Karpas-422 (cell line): ENCODE measurements around the gene CSF1. TPM values are rescaled to one million over a fixed set of nuclear protein-coding genes. Genes with fewer than 3 reads are reported as not detected.

Experiments used
- total RNA-seq: library from RNA; depleted of rRNA; stranded (reverse); fragments of >200 nt; shearing (Covaris generic); gene quantifications from 2 replicates; pipeline ENCODE4 v1.2.3, GENCODE V29; 2014; ENCODE audit warnings: low replicate concordance; rRNA removed

CSF1 gene
- total RNA-seq, 1 experiment from 2014 or later: 0.07 TPM

Other genes with a start within 250 kb of the CSF1 start
- 6.2 and 7.3 TPM in 2 replicates for gene GSTM2, start 242.8 kb upstream of the CSF1 start, total RNA-seq
- gene GSTM1, start 223.0 kb upstream of the CSF1 start, total RNA-seq: 8.5 and 14.4 TPM in 2 replicates
- gene GSTM5, start 198.6 kb upstream of the CSF1 start, total RNA-seq: not detected in 2 replicates
- not detected in 2 replicates for gene GSTM3, start 169.8 kb upstream of the CSF1 start, total RNA-seq
- not detected in 2 replicates for gene EPS8L3, start 146.9 kb upstream of the CSF1 start, total RNA-seq
- 29.5 and 34.0 TPM in 2 replicates for gene AHCYL1, start 73.9 kb downstream of the CSF1 start, total RNA-seq
- gene STRIP1, start 123.8 kb downstream of the CSF1 start, total RNA-seq: 35.3 and 53.8 TPM in 2 replicates
- not detected in 2 replicates for gene ALX3, start 159.8 kb downstream of the CSF1 start, total RNA-seq
- gene UBL4B, start 201.6 kb downstream of the CSF1 start, total RNA-seq: 0.19 and 0.47 TPM in 2 replicates
- not detected in 2 replicates for gene SLC6A17, start 239.6 kb downstream of the CSF1 start, total RNA-seq